Right renal cortex interstitium (tissue), 3 donors: ENCODE measurements around the gene TMEM60. TPM values are rescaled to one million over a fixed set of nuclear protein-coding genes. Genes with fewer than 3 reads are reported as not detected.
"Not testable (repeated sequence)": the region's sequence is repeated elsewhere in the genome, so short reads cannot be mapped to it uniquely, and the experiment has no call there.

Experiments used
- DNase-seq, 3 donors: peaks; one replicate each; pipeline ENCODE4 v3.0.0-alpha.2; 2013; ENCODE audit warnings: low read depth in 3 of 3, low spot score in 2 of 3
- polyA plus RNA-seq, 3 donors: library from polyadenylated mRNA; unstranded; fragments of 120-200 nt; gene quantifications; one replicate each; pipeline ENCODE4 v1.2.1, GENCODE V29; 2013; ENCODE audit not compliant: insufficient read length in 3 of 3

The TMEM60 gene
- 10 to 100 TPM; 31.6 to 32.5 (median 31.8) TPM for polyA plus RNA-seq

GRCh38 chr7:77798394-77799077 is at the start of gene TMEM60, which contains the start of gene PHTF2:
Gene TMEM60 (minus strand): TSS chr7:77798434. CDS start chr7:77794373, 4,061 bp downstream.
Gene PHTF2 (plus strand): TSS chr7:77798773.
- peak; percentile 98 to 99 (median 98) for DNase-seq

GRCh38 chr7:77846317-77847092 is 48.3 kb upstream of the TMEM60 start:
- no peak for DNase-seq

- no peak for DNase-seq
These were observed 45.0 kb upstream of the TMEM60 start for GRCh38 chr7:77843194-77843593.

- no peak for DNase-seq
These were observed 41.7 kb upstream of the TMEM60 start for GRCh38 chr7:77839919-77840318.

GRCh38 chr7:77838929-77839491 is 40.8 kb upstream of the TMEM60 start:
- no peak for DNase-seq

GRCh38 chr7:77837966-77838365 is 39.7 kb upstream of the TMEM60 start:
- DNase-seq = no peak

GRCh38 chr7:77837275-77837674 is 39.0 kb upstream of the TMEM60 start:
- DNase-seq = no peak

GRCh38 chr7:77836425-77836824 is 38.2 kb upstream of the TMEM60 start:
- not testable (repeated sequence) for DNase-seq

- no peak for DNase-seq
These were observed 34.9 kb upstream of the TMEM60 start for GRCh38 chr7:77833136-77833535.

- DNase-seq = no peak
These were observed 33.7 kb upstream of the TMEM60 start for GRCh38 chr7:77831953-77832352.

- no peak for DNase-seq
These were observed 33.2 kb upstream of the TMEM60 start for GRCh38 chr7:77831481-77831880.

- no peak for DNase-seq
These were observed 32.6 kb upstream of the TMEM60 start for GRCh38 chr7:77830649-77831355.

- DNase-seq = no peak
These were observed 29.8 kb upstream of the TMEM60 start for GRCh38 chr7:77827999-77828398.

GRCh38 chr7:77826300-77826699 is 28.1 kb upstream of the TMEM60 start:
- no peak for DNase-seq

GRCh38 chr7:77825131-77825530 is 26.9 kb upstream of the TMEM60 start:
- no peak for DNase-seq

GRCh38 chr7:77824636-77825035 is 26.4 kb upstream of the TMEM60 start:
- DNase-seq = no peak

GRCh38 chr7:77823787-77824186 is 25.6 kb upstream of the TMEM60 start:
- DNase-seq = no peak

- no peak for DNase-seq
These were observed 24.0 kb upstream of the TMEM60 start for GRCh38 chr7:77822269-77822668.

GRCh38 chr7:77820967-77821366 is 22.7 kb upstream of the TMEM60 start:
- no peak for DNase-seq

- no peak for DNase-seq
These were observed 20.8 kb upstream of the TMEM60 start for GRCh38 chr7:77819021-77819420.

GRCh38 chr7:77813180-77813579 is 14.9 kb upstream of the TMEM60 start:
- DNase-seq = no peak
